H1 (cell line): ENCODE results near the gene LYSET. TPM values are rescaled to one million over a fixed set of nuclear protein-coding genes. Genes with fewer than 3 reads are reported as not detected.

Experiments
- CTCF ChIA-PET: fragments of 300-600 bp; sonication (Branson Sonifier 250); formaldehyde crosslinking; loops from one replicate; lab custom pipeline; 2021; ENCODE audit not compliant: partially characterized antibody; lab: Charles Lee
- POLR2A ChIA-PET: fragments of 300-600 bp; sonication (Branson Sonifier 250); formaldehyde crosslinking; loops from one replicate; lab custom pipeline; 2021; ENCODE audit warnings: inconsistent platforms; ENCODE audit not compliant: partially characterized antibody; lab: Charles Lee
- DNase-seq, 2 experiments: peaks; one replicate each; pipeline versions ENCODE4 v3.0.0 to v3.0.0-alpha.2; 2010 to 2022; ENCODE audit warnings: low spot score in 2 of 2, low read depth in 1 of 2, mixed read lengths in 1 of 2
- FAIRE-seq: peaks from 2 replicates; lab custom pipeline; 2011; peaks lifted over from hg19 to GRCh38; lab: Jason Lieb, UNC
- H2AFZ ChIP-seq: 2 replicates; pipeline ENCODE4 v1.8.1; 2012; ENCODE audit warnings: low read length, inconsistent platforms
- H2AK5ac ChIP-seq: 2 replicates; pipeline ENCODE4 v1.6.1; 2013; ENCODE audit warnings: low read depth, low read length
- H2BK120ac ChIP-seq: replicated peaks from 2 replicates; pipeline ENCODE3; 2013; ENCODE audit warnings: low read depth, low read length, inconsistent platforms
- H2BK12ac ChIP-seq: 2 replicates; pipeline ENCODE4 v1.6.1; 2013; ENCODE audit warnings: low read depth, low read length
- H2BK15ac ChIP-seq: 2 replicates; pipeline ENCODE4 v1.6.1; 2013; ENCODE audit warnings: low read length
- H2BK20ac ChIP-seq: 2 replicates; pipeline ENCODE4 v1.6.1; 2013; ENCODE audit warnings: low read length
- H2BK5ac ChIP-seq: 2 replicates; pipeline ENCODE4 v1.6.1; 2013; ENCODE audit warnings: low read depth, low read length
- H3K14ac ChIP-seq: 2 replicates; pipeline ENCODE4 v1.6.1; 2013; ENCODE audit warnings: inconsistent platforms; ENCODE audit not compliant: insufficient read length
- H3K18ac ChIP-seq: 2 replicates; pipeline ENCODE4 v1.6.1; 2013; ENCODE audit warnings: low read length; ENCODE audit errors: extremely low read depth
- H3K23ac ChIP-seq: 2 replicates; pipeline ENCODE4 v1.6.1; 2013; ENCODE audit warnings: inconsistent platforms; ENCODE audit not compliant: insufficient read length
- H3K23me2 ChIP-seq: 2 replicates; pipeline ENCODE4 v1.6.1; 2013; ENCODE audit warnings: low read depth, low read length
- H3K27ac ChIP-seq: 2 replicates; pipeline ENCODE4 v1.6.1; 2011; ENCODE audit warnings: low read depth, low read length, inconsistent platforms
- H3K27me3 ChIP-seq, 4 experiments: replicated peaks in 1 of 4; 1 replicate in 1 of 4; 2 replicates in 3 of 4; pipeline versions ENCODE4 v1.6.1 to v1.8.1; 2011 to 2013; ENCODE audit warnings: low read length in 3 of 4, mild to moderate bottlenecking in 3 of 4, inconsistent platforms in 2 of 4, mixed read lengths in 2 of 4, moderate library complexity in 1 of 4; ENCODE audit not compliant: control insufficient read depth in 3 of 4, insufficient read depth in 3 of 4; ENCODE audit errors: extremely low read depth in 1 of 4
- H3K36me3 ChIP-seq, 4 experiments: 2 replicates each; pipeline versions ENCODE4 v1.6.1 to v1.8.1; 2011 to 2013; ENCODE audit warnings: mild to moderate bottlenecking in 4 of 4, low read length in 3 of 4, moderate library complexity in 2 of 4, control low read depth in 1 of 4, inconsistent platforms in 1 of 4; ENCODE audit not compliant: insufficient read depth in 4 of 4, control insufficient read depth in 2 of 4
- H3K4ac ChIP-seq: replicated peaks from 2 replicates; pipeline ENCODE3; 2013; ENCODE audit warnings: low read length, low read depth, mixed read lengths, inconsistent platforms; ENCODE audit not compliant: insufficient read length
- H3K4me1 ChIP-seq, 4 experiments: replicated peaks in 1 of 4; 1 replicate in 1 of 4; 2 replicates in 3 of 4; pipeline versions ENCODE4 v1.6.1 to v1.8.1; 2011 to 2013; ENCODE audit warnings: low read length in 3 of 4, inconsistent platforms in 2 of 4, mixed read lengths in 1 of 4; ENCODE audit not compliant: insufficient read depth in 4 of 4, control insufficient read depth in 3 of 4
- H3K4me2 ChIP-seq, 2 experiments: 2 replicates each; pipeline versions ENCODE4 v1.6.1 to v1.8.1; 2011 to 2013; ENCODE audit warnings: low read depth in 2 of 2, low read length in 2 of 2, control low read depth in 1 of 2, inconsistent platforms in 1 of 2, mild to moderate bottlenecking in 1 of 2; ENCODE audit not compliant: insufficient read depth in 1 of 2
- H3K4me3 ChIP-seq, 4 experiments: fragments of 200-600, 300-600 bp in 1 of 4; sonication (generic), shearing (Covaris generic), sonication (Bioruptor Twin) in 1 of 4; 2 replicates each; pipeline versions ENCODE4 v1.5.1 to v1.8.1; 2011 to 2016; ENCODE audit warnings: low read length in 4 of 4, low read depth in 3 of 4, control low read depth in 2 of 4, inconsistent platforms in 2 of 4, mild to moderate bottlenecking in 2 of 4, mixed read lengths in 1 of 4, moderate library complexity in 1 of 4; ENCODE audit not compliant: insufficient read depth in 2 of 4; ENCODE audit errors: extremely low read depth in 1 of 4
- H3K56ac ChIP-seq: replicated peaks from 2 replicates; pipeline ENCODE3; 2013; ENCODE audit warnings: low read depth, mild to moderate bottlenecking, mixed read lengths, low read length, inconsistent platforms; ENCODE audit not compliant: insufficient read length
- H3K79me1 ChIP-seq: 2 replicates; pipeline ENCODE4 v1.6.1; 2013; ENCODE audit warnings: low read depth, low read length, control low read depth
- H3K79me2 ChIP-seq, 2 experiments: 2 replicates each; pipeline versions ENCODE4 v1.6.1 to v1.8.1; 2012 to 2013; ENCODE audit warnings: low read length in 2 of 2, mild to moderate bottlenecking in 2 of 2, inconsistent platforms in 1 of 2; ENCODE audit not compliant: insufficient read depth in 2 of 2, control insufficient read depth in 1 of 2
- H3K9ac ChIP-seq, 4 experiments: replicated peaks in 1 of 4; 1 replicate in 1 of 4; 2 replicates in 3 of 4; pipeline versions ENCODE4 v1.6.1 to v1.8.1; 2011 to 2013; ENCODE audit warnings: low read depth in 3 of 4, low read length in 3 of 4, control low read depth in 2 of 4, mild to moderate bottlenecking in 2 of 4, moderate library complexity in 2 of 4, inconsistent platforms in 1 of 4; ENCODE audit errors: extremely low read depth in 1 of 4
- H3K9me3 ChIP-seq, 2 experiments: 2 replicates each; pipeline versions ENCODE4 v1.6.1 to v1.8.1; 2012 to 2013; ENCODE audit warnings: mild to moderate bottlenecking in 2 of 2, moderate library complexity in 2 of 2, control low read depth in 1 of 2, inconsistent platforms in 1 of 2, low read depth in 1 of 2, low read length in 1 of 2, mixed read lengths in 1 of 2; ENCODE audit not compliant: insufficient read depth in 2 of 2
- H4K20me1 ChIP-seq, 2 experiments: replicated peaks in 1 of 2; 2 replicates each; pipeline versions ENCODE3 to v1.8.1; 2011 to 2013; ENCODE audit warnings: inconsistent platforms in 2 of 2, low read length in 2 of 2, mild to moderate bottlenecking in 1 of 2; ENCODE audit not compliant: insufficient read depth in 2 of 2, control insufficient read depth in 1 of 2
- H4K5ac ChIP-seq: 2 replicates; pipeline ENCODE4 v1.6.1; 2013; ENCODE audit warnings: low read length, low read depth, mixed read lengths, inconsistent platforms; ENCODE audit not compliant: insufficient read length
- H4K8ac ChIP-seq: 2 replicates; pipeline ENCODE4 v1.8.0; 2013; ENCODE audit warnings: mild to moderate bottlenecking, moderate library complexity, low read length, inconsistent platforms; ENCODE audit not compliant: insufficient read depth; ENCODE audit errors: extremely low read depth
- H4K91ac ChIP-seq: replicated peaks from 2 replicates; pipeline ENCODE3; 2013; ENCODE audit warnings: low read length, mixed read lengths, inconsistent platforms; ENCODE audit not compliant: insufficient read length
- ASH2L ChIP-seq: fragments of 200-600, 300-600 bp; sonication (generic); IDR thresholded peaks from one replicate; pipeline ENCODE4 v1.7.1; 2017; ENCODE audit warnings: low read length
- CBX5 ChIP-seq: fragments of 300-800, 300-1000 bp; sonication (generic); IDR thresholded peaks from 2 replicates; pipeline ENCODE4 v1.7.1; 2016; ENCODE audit warnings: antibody characterized with exemption, low read length, low read depth
- HDAC2 ChIP-seq, 2 experiments: fragments of 300-600 bp in 1 of 2; sonication (generic) in 1 of 2; IDR thresholded peaks; 2 replicates each; pipeline ENCODE4 v1.6.1; 2011 to 2012; ENCODE audit warnings: low read depth in 2 of 2, low read length in 2 of 2, mild to moderate bottlenecking in 2 of 2, moderate library complexity in 2 of 2, borderline replicate concordance in 1 of 2, inconsistent platforms in 1 of 2
- MAFK ChIP-seq: IDR thresholded peaks from 2 replicates; pipeline ENCODE4 v1.6.1; 2012; ENCODE audit warnings: low read depth, mild to moderate bottlenecking, improper control_type of control experiment, low read length
- NRF1 ChIP-seq: IDR thresholded peaks from 2 replicates; pipeline ENCODE4 v1.6.1; 2011; ENCODE audit warnings: mild to moderate bottlenecking, low read depth, low read length, improper control_type of control experiment
- SAP30 ChIP-seq: fragments of 300-600 bp; sonication (generic); IDR thresholded peaks from 2 replicates; pipeline ENCODE4 v1.7.1; 2012; ENCODE audit warnings: low read length, moderate library complexity, mild to moderate bottlenecking, inconsistent platforms; ENCODE audit not compliant: insufficient read depth, insufficient replicate concordance
- SIN3A ChIP-seq, 2 experiments: IDR thresholded peaks in 1 of 2; conservative IDR thresholded peaks in 1 of 2; 2 replicates each; pipeline ENCODE4 v1.6.1; 2011 to 2012; ENCODE audit warnings: low read length in 2 of 2, improper control_type of control experiment in 1 of 2, low read depth in 1 of 2, mild to moderate bottlenecking in 1 of 2
- ZNF274 ChIP-seq: IDR thresholded peaks from 2 replicates; pipeline ENCODE4 v1.7.0; 2012; ENCODE audit warnings: low read length, borderline replicate concordance; ENCODE audit errors: extremely low read depth
- WGBS, 2 experiments: shearing (Covaris generic) in 1 of 2; methylation state at CpG; one replicate each; pipeline versions ENCODE4 v1.1.6 to v1.1.7; 2013 to 2015; ENCODE audit warnings: low lambda C conversion rate in 2 of 2, mixed read lengths in 2 of 2, inconsistent platforms in 1 of 2, low coverage in 1 of 2, missing lambda C conversion rate in 1 of 2; ENCODE audit not compliant: insufficient replicate concordance in 2 of 2, insufficient coverage in 1 of 2, insufficient read length in 1 of 2; ENCODE audit errors: extremely low coverage in 1 of 2, missing lambda C conversion rate in 1 of 2; 5-methylcytosine and 5-hydroxymethylcytosine counted together
- polyA plus RNA-seq, 7 experiments: library from polyadenylated mRNA; depleted of rRNA in 3 of 7; stranded (reverse) in 5 of 7; unstranded in 2 of 7; fragments of >200 nt in 5 of 7; fragments of 200-250 nt in 2 of 7; gene quantifications; 1 replicate in 5 of 7; 2 replicates in 1 of 7; 4 replicates in 1 of 7; pipeline versions ENCODE4 v1.2.1 to v1.2.3, GENCODE V29; 2011 to 2013; ENCODE audit warnings: missing spikeins in 2 of 7, mixed read lengths in 2 of 7
- total RNA-seq: library from RNA; stranded (reverse); fragmentation: NEBNext Ultra II Directional; extraction: Animal tissue kit (Norgen Biotek cat#: 25700); gene quantifications from 2 replicates; pipeline ENCODE4 v1.2.1, GENCODE V29; 2021

LYSET gene
- total and polyA plus RNA-seq, 2 of the 8 experiments (the other 6 are each of a cell fraction or from before 2014, with no cell fraction given): 26.2 to 26.9 TPM

DNA sequence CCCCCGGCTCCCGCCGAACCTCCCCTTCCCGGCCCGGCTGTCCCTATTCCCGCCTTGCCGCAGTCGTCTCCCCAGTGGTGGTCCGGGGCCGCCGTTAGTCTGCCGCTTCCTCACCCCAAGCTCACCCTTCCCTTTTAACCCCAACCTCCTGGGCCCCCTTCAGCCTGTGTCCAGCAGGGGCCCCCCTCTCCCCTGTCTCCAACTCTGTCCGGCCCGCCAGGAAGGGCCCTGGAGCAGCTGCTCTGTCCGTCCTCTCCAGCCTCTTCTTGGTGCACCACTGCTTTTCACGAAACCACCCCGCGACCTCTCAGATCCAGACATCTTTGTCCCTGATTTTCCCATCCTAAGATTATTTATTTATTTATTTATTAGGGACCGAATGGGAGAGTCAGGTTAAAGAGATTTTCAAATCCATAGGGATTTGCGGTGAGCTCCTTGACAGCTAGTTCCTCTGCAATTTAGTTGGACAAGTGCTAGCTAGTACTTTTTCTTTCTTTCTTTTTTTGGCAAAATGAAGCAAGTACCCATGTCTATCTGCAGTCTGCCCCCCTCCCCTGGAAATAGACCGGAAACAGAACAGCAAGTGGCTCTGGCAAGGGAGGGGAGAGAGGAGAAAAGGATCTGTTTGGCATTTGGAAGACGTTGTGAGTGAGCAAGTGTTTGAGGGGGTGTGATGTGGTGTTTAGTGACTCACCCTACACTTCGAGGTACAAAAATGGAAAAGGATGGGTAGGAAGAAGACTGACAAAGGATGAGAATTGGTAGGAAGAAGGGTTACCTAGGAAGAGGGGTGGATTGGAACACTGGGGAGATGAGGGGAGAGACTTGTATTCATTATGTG lies 22.6 kb downstream of the LYSET start:
- Histone ChIP-seq H4K91ac (no peak overlapping the region), H3K4me1 (peaks cover 0 to 6% (median 4%) of the 10 kb centered on the region in 4 experiments; a peak in 3 of 7 replicates), H3K9ac (peak overlapping the region; percentile 70 to 84 (median 76)), H3K36me3 (peaks cover 0 to 14% (median 0%) of the 10 kb centered on the region in 4 experiments; a peak in 4 of 8 replicates), H2BK120ac (no peak overlapping the region), H3K27ac (peak overlapping the region; percentile 6; the same call in 1 of the 2 replicates), H3K14ac (no peak overlapping the region), H3K4me2 (peak overlapping the region; percentile 88 to 98), H2BK15ac (no peak overlapping the region), H3K27me3 (no peaks in the 10 kb centered on the region), H2AFZ (no peak overlapping the region; the same call in 1 of the 2 replicates), H4K20me1 (no peaks in the 10 kb centered on the region), H3K9me3 (no peaks in the 10 kb centered on the region), H4K5ac (no peak overlapping the region), H3K23ac (no peak overlapping the region), H3K23me2 (peaks cover 7% of the 10 kb centered on the region), H3K4me3 (peak overlapping the region; percentile 77 to 99 (median 93)), H3K4ac (no peak overlapping the region), H3K79me1 (no peaks in the 10 kb centered on the region; the same call in 1 of the 2 replicates), H2BK12ac (no peak overlapping the region), H3K18ac (peak overlapping the region; percentile 48; the same call in 1 of the 2 replicates), H2BK5ac (peak overlapping the region; percentile 71; the same call in 1 of the 2 replicates), H4K8ac (peak overlapping the region; percentile 59), H2BK20ac (no peak overlapping the region), H3K56ac (peak overlapping the region; percentile 78), H3K79me2 (peaks cover 0 to 16% of the 10 kb centered on the region in 2 experiments; a peak in 3 of 4 replicates), H2AK5ac (no peak overlapping the region)
- FAIRE-seq (no peak), DNase-seq (peak in 1 of 2 experiments; percentile 74)
- ChIA-PET CTCF (interaction anchor here (0.6 to 3.0 kb wide), 27 partner anchors 10 to 508 kb away, joined by 3 to 27 read pairs (median 4); partner anchors contain the start of genes LYSET and MOAP1), POLR2A (interaction anchor here (1.4 to 3.5 kb wide), 2 partner anchors 9 to 24 kb away, joined by 3 to 25 read pairs; partner anchors contain the start of genes LYSET and MOAP1)
- WGBS, 2 experiments: 2% methylated on average over 22 of the region's 23 CpGs; no CpG with 5 or more reads in 1 of the 2 experiments
- TF ChIP-seq ZNF274 (no peak), ASH2L (peak; percentile 13), NRF1 (no peak), SAP30 (peak; percentile 16), SIN3A (conservative IDR thresholded peaks at IDR 0.05 in 1 of 2, IDR thresholded peaks at IDR 0.05 in 1 of 2; ENCODE audit: low read depth in 1 of 2, low read length in 2 of 2) (peak in 1 of 2 experiments; percentile 1; a peak in 1 of 4 replicates), HDAC2 (IDR thresholded peaks at IDR 0.05; ENCODE audit: borderline replicate concordance in 1 of 2, low read depth in 2 of 2, low read length in 2 of 2) (no peak), MAFK (no peak), CBX5 (no peak)
